Neural cell (in vitro differentiated cells): Measurements from ENCODE around the gene OR13H1.

Experiments used
- CTCF ChIP-seq: fragments of 450-650 bp; IDR thresholded peaks from 2 replicates; pipeline ENCODE4 v1.5.1; 2014; ENCODE audit warnings: antibody characterized with exemption, mild to moderate bottlenecking, moderate library complexity; ENCODE audit not compliant: poor library complexity, severe bottlenecking
- EP300 ChIP-seq: fragments of 450-650 bp; conservative IDR thresholded peaks from 2 replicates; pipeline ENCODE4 v1.6.1; 2014; ENCODE audit warnings: antibody characterized with exemption, mild to moderate bottlenecking, moderate library complexity; ENCODE audit not compliant: poor library complexity, severe bottlenecking

- no peak for TF ChIP-seq CTCF
- no peak for TF ChIP-seq EP300
Measured at GRCh38 chrX:131571348-131571747, 27.5 kb downstream of the OR13H1 start.
